Measurements from ENCODE around the gene PINK1. TPM values are rescaled to one million over a fixed set of nuclear protein-coding genes. Genes with fewer than 3 reads are reported as not detected.
A peak's percentile ranks its signal among the peaks of the same experiment; 100 is the strongest.

PINK1 gene
- total RNA-seq, 1 donor from 2014 or later: 44.3 TPM

DNA sequence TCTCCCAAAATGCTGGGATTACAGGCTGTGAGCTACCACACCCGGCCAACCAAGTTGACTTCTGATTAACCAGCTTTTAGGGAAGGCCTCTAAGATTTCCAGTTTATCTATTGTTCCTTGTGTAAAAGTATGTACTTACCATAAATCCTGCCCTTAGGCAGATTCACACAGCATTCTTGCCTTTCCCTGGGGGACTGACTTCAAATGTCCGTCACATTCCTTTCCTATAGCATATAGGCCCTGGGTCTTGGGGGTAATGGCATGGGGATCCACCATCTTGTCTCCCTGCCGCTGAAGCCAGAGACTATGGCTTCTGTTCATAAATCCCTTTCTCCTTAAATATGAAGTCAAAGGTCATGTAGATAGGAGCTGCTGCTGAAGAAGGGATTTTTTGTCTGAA lies 872 bp upstream of the PINK1 start:
- no peak overlapping the region for H3K4me3 ChIP-seq (ENCODE audit: low read depth, low read length)
- TF ChIP-seq, protein P1, sequence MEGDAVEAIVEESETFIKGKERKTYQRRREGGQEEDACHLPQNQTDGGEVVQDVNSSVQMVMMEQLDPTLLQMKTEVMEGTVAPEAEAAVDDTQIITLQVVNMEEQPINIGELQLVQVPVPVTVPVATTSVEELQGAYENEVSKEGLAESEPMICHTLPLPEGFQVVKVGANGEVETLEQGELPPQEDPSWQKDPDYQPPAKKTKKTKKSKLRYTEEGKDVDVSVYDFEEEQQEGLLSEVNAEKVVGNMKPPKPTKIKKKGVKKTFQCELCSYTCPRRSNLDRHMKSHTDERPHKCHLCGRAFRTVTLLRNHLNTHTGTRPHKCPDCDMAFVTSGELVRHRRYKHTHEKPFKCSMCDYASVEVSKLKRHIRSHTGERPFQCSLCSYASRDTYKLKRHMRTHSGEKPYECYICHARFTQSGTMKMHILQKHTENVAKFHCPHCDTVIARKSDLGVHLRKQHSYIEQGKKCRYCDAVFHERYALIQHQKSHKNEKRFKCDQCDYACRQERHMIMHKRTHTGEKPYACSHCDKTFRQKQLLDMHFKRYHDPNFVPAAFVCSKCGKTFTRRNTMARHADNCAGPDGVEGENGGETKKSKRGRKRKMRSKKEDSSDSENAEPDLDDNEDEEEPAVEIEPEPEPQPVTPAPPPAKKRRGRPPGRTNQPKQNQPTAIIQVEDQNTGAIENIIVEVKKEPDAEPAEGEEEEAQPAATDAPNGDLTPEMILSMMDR (conservative IDR thresholded peaks at IDR 0.05; ENCODE audit: low read depth, low read length): no peak
- DNase-seq (ENCODE audit: low read depth): no peak

DNA sequence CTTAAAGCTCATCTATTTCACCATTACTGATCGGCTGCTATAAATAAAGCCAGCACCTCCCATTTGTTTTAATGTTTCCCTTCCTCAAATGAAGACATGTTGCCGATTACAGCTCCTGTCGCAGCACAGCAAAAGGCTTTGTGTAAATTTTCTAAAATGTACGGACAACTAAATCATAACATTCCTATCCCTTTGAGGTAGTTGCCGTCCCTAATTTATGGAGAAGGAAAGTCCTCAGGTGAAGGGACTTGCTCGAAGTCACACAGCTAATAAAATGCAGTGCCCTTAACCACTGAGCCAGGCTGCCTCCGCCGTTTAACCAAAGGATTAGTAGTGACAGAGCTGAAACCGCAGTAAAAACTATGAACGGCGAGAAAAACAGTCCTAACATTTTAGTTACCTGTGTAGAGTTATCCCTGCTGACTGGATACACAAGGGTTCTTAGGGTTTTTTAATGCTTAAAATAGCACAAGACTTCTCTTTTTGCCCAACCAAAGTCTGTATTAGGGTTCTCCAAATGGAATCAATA lies 871 bp downstream of the PINK1 start:
- H3K4me3 ChIP-seq (ENCODE audit: low read depth, low read length): peak overlapping the region; percentile 87
- TF ChIP-seq, protein P1 (conservative IDR thresholded peaks at IDR 0.05; ENCODE audit: low read depth, low read length): no peak
- DNase-seq (ENCODE audit: low read depth): no peak

DNA sequence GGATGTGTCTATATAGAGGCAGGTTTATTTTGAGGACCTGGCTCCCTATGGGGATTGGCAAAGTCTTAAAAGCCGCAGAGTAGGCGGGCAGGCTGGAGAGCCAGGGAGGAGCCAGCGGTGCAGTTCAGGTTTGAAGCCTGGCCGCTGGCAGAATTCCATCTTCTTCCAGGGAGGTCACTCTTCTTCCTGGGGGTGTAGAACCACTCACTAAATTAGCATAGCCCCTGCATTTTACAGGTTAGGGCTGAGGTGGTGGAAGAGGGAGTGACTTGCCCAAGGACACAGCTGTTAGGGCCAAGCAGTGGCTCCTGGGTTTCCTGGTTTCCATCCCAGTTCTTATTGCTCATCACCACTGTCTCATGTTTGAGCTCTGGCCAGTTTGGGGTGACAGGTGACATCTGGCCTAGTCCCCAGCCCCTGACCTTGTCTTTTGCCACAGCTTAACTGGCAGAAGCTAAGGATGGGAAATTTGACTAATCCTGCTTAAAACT lies 1.4 kb downstream of the PINK1 start:
- DNase-seq (ENCODE audit: low read depth): no peak
- peak overlapping the region; percentile 87 for H3K4me3 ChIP-seq (ENCODE audit: low read depth, low read length)
- TF ChIP-seq, protein P1 (conservative IDR thresholded peaks at IDR 0.05; ENCODE audit: low read depth, low read length): no peak

DNA sequence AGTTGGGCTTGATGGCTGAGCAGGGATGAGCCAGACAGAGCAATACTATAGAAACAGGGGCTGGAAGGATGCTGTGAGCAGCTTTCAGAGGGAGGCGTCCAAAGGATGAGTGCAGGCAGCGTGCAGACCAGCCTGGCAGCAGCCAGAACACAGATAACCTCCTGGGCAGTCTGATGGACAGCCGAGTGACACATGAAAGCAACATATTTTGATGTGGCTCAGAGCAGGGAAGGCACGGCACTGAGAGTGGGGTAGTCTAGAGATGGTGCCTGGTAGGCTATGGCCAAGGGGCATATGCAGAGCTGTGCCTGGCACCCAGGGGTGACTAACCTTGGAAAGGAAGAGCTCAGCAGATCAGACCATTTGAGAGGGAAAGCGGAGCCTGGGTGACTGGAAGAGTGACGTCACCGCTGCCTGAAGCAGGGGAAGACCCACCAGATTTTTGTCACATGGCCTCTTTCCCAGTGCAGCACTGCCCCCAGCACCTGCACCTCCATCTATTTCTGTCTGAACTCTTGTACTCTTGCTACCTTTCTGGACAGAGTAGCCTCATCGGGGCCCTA lies 3.6 kb downstream of the PINK1 start:
- H3K4me3 ChIP-seq (ENCODE audit: low read depth, low read length): no peak overlapping the region
- TF ChIP-seq, protein P1 (conservative IDR thresholded peaks at IDR 0.05; ENCODE audit: low read depth, low read length): no peak
- no peak for DNase-seq (ENCODE audit: low read depth)

DNA sequence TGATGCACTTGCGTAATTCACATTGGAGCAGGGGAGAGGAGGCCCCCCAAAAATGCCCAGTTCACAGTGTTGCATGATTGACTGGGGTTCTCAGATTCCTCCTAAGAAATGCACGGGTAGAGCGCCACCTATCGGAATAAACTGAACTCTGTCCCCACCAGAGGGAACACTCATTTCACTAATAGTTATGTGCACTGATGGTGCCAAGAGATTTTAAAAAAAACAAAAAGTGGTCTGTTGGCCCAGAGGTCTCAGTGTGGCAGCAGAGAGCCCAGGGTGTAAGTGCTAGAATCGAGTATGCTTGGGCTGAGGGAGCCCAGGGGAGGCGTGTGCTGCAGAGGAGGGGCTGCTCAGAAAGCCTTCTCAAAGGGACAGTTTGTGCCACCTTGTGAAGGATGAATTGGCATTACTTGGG lies 6.9 kb downstream of the PINK1 start:
- no peak overlapping the region for H3K4me3 ChIP-seq (ENCODE audit: low read depth, low read length)
- TF ChIP-seq, protein P1 (conservative IDR thresholded peaks at IDR 0.05; ENCODE audit: low read depth, low read length): peak; percentile 85
- DNase-seq (ENCODE audit: low read depth): no peak

DNA sequence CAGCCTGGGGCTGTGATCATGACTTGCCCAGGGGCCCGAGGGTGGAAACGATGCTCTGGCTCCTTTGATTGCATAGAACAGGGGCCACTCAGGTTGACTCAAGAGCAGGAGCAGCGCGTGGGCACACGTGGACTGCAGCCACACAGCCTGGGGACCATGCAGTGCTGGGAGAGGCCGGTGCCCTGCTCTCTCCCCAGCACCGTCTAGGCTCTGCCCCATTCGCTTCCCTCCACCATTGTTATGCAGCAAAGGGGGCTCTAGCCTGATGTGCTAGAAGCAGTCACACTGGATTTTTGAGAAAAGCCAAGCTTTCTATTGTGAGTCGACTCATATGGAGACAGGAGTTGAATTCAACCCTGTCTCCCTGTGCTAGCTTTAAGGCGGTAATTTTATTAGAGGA lies 8.7 kb downstream of the PINK1 start:
- TF ChIP-seq, protein P1 (conservative IDR thresholded peaks at IDR 0.05; ENCODE audit: low read depth, low read length): no peak
- no peak for DNase-seq (ENCODE audit: low read depth)
- H3K4me3 ChIP-seq (ENCODE audit: low read depth, low read length): no peak overlapping the region

DNA sequence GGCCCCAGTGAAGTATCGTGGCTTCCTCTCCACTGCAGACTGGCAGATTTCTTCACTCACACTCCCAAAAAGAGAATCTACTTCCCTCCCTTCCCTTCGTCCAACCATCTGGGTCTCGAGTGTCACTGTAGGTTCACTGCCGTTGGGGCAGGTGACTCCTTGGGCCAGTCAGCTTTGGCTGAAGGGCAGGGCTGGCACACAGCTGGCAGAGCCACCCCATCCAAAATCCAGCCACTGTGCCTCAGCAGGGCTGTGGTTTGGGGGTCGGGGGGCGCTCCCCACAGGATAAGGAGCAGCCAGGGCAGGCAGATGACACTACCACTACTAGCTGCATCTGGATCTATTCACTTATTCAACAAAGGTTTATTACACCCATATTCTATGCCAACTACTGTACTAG lies 9.8 kb downstream of the PINK1 start:
- TF ChIP-seq, protein P1 (conservative IDR thresholded peaks at IDR 0.05; ENCODE audit: low read depth, low read length): no peak
- no peak for DNase-seq (ENCODE audit: low read depth)
- H3K4me3 ChIP-seq (ENCODE audit: low read depth, low read length): no peak overlapping the region
